GM19025 (cell line): ENCODE data around the gene RIMBP2.

Experiments used
- ATAC-seq: cut with Tn5 transposase; IDR thresholded peaks from one replicate; pipeline ENCODE4 v1.9.1; 2021; ENCODE audit warnings: mild to moderate bottlenecking, low read depth, moderate library complexity; ENCODE audit not compliant: unreplicated experiment

The RIMBP2 gene

GRCh38 chr12:130581782-130582181, 134.3 kb downstream of the RIMBP2 start:
- no peak for ATAC-seq

GRCh38 chr12:130579231-130579630, 136.9 kb downstream of the RIMBP2 start:
- ATAC-seq = no peak

GRCh38 chr12:130577351-130577750, 138.7 kb downstream of the RIMBP2 start:
- ATAC-seq = no peak

GRCh38 chr12:130576371-130576816, 139.7 kb downstream of the RIMBP2 start:
- ATAC-seq = no peak

GRCh38 chr12:130574402-130574801, 141.7 kb downstream of the RIMBP2 start:
- no peak for ATAC-seq

- ATAC-seq = no peak
Observed at GRCh38 chr12:130573766-130574165, 142.3 kb downstream of the RIMBP2 start.

- ATAC-seq = no peak
Observed at GRCh38 chr12:130573235-130573634, 142.9 kb downstream of the RIMBP2 start.

GRCh38 chr12:130572553-130572952, 143.5 kb downstream of the RIMBP2 start:
- ATAC-seq = no peak

- no peak for ATAC-seq
Observed at GRCh38 chr12:130571734-130572133, 144.4 kb downstream of the RIMBP2 start.

GRCh38 chr12:130571089-130571488, 145.0 kb downstream of the RIMBP2 start:
- no peak for ATAC-seq

- ATAC-seq = no peak
Observed at GRCh38 chr12:130569521-130569920, 146.6 kb downstream of the RIMBP2 start.

GRCh38 chr12:130568501-130568900, 147.6 kb downstream of the RIMBP2 start:
- no peak for ATAC-seq

- ATAC-seq = no peak
Observed at GRCh38 chr12:130568041-130568440, 148.1 kb downstream of the RIMBP2 start.

- ATAC-seq = no peak
Observed at GRCh38 chr12:130566446-130567155, 149.5 kb downstream of the RIMBP2 start.

GRCh38 chr12:130565189-130565588, 150.9 kb downstream of the RIMBP2 start:
- ATAC-seq = no peak

GRCh38 chr12:130563323-130563722, 152.8 kb downstream of the RIMBP2 start:
- ATAC-seq = no peak

GRCh38 chr12:130562716-130563115, 153.4 kb downstream of the RIMBP2 start:
- no peak for ATAC-seq

- no peak for ATAC-seq
Observed at GRCh38 chr12:130560321-130560720, 155.8 kb downstream of the RIMBP2 start.

- no peak for ATAC-seq
Observed at GRCh38 chr12:130559806-130560205, 156.3 kb downstream of the RIMBP2 start.

- ATAC-seq = no peak
Observed at GRCh38 chr12:130557886-130558765, 158.0 kb downstream of the RIMBP2 start.

GRCh38 chr12:130557201-130557600, 158.9 kb downstream of the RIMBP2 start:
- no peak for ATAC-seq
